Measurements from ENCODE around the gene NLRP3. TPM values are rescaled to one million over a fixed set of nuclear protein-coding genes. Genes with fewer than 3 reads are reported as not detected.
"Not testable (repeated sequence)": the region's sequence is repeated elsewhere in the genome, so short reads cannot be mapped to it uniquely, and the experiment has no call there.

The NLRP3 gene
- total RNA-seq, 2 experiments from 2014 or later, result 7.8 to 8.5 TPM

- H3K4me3 Mint-ChIP-seq, result no peak overlapping the region
- H3K36me3 Mint-ChIP-seq (ENCODE audit: low read depth), result no peaks in the 10 kb centered on the region
- CTCF ChIA-PET, result no interaction called here
Measured at GRCh38 chr1:247375747-247376146, 40.2 kb upstream of the NLRP3 start.

GRCh38 chr1:247376659-247377058, 39.3 kb upstream of the NLRP3 start:
- peaks cover 9% of the 10 kb centered on the region for H3K4me1 Mint-ChIP-seq (ENCODE audit: low read depth)
- H3K36me3 Mint-ChIP-seq (ENCODE audit: low read depth), result no peaks in the 10 kb centered on the region
- CTCF ChIA-PET, result no interaction called here
- no peak overlapping the region for H3K4me3 ChIP-seq (ENCODE audit: low read length)
- no peak overlapping the region for H3K27ac Mint-ChIP-seq
- peaks cover 2% of the 10 kb centered on the region for H3K9me3 Mint-ChIP-seq
- no peaks in the 10 kb centered on the region for H3K9me3 ChIP-seq (ENCODE audit: control insufficient read depth in 1 of 2, insufficient read depth in 1 of 2, low read length in 2 of 2)
- ATAC-seq (ENCODE audit: poor library complexity), result no peak
- DNase-seq, result no peak
- intact Hi-C loops (cut with DNase I, micrococcal nuclease), result loop anchor here in 1 of 2 experiments (10.0 kb wide), 1 partner anchor 442 kb away; the partner anchor contains the start of gene AHCTF1
- H3K36me3 ChIP-seq (ENCODE audit: insufficient read depth, low read length), result no peaks in the 10 kb centered on the region
- TF ChIP-seq CTCF (IDR thresholded peaks at IDR 0.05), result no peak
- H3K27me3 ChIP-seq (ENCODE audit: control insufficient read depth in 1 of 2, insufficient read depth in 2 of 2, low read length in 2 of 2), result no peaks in the 10 kb centered on the region
- H3K27ac ChIP-seq (ENCODE audit: low read depth in 1 of 2, low read length in 2 of 2), result no peak overlapping the region
- peaks cover 7% of the 10 kb centered on the region for H3K4me1 ChIP-seq (ENCODE audit: insufficient read depth, low read length)
- POLR2A ChIA-PET, result no interaction called here
- no peak overlapping the region for H3K4me3 Mint-ChIP-seq
- peaks cover 12% of the 10 kb centered on the region for H3K27me3 Mint-ChIP-seq

More at GRCh38 chr1:247375747-247376146, 40.2 kb upstream of the NLRP3 start:
- intact Hi-C loops (cut with DNase I, micrococcal nuclease), result loop anchor here in 1 of 2 experiments (10.0 kb wide), 1 partner anchor 441 kb away; the partner anchor contains the start of gene AHCTF1
- no peaks in the 10 kb centered on the region for H3K27me3 ChIP-seq (ENCODE audit: control insufficient read depth in 1 of 2, insufficient read depth in 2 of 2, low read length in 2 of 2)
- H3K27me3 Mint-ChIP-seq, result peaks cover 14% of the 10 kb centered on the region
- H3K4me1 ChIP-seq (ENCODE audit: insufficient read depth, low read length), result peaks cover 7% of the 10 kb centered on the region
- POLR2A ChIA-PET, result no interaction called here
- no peak overlapping the region for H3K27ac Mint-ChIP-seq
- H3K4me3 ChIP-seq (ENCODE audit: low read length), result no peak overlapping the region
- H3K9me3 ChIP-seq (ENCODE audit: control insufficient read depth in 1 of 2, insufficient read depth in 1 of 2, low read length in 2 of 2), result no peaks in the 10 kb centered on the region
- peaks cover 9% of the 10 kb centered on the region for H3K4me1 Mint-ChIP-seq (ENCODE audit: low read depth)
- no peaks in the 10 kb centered on the region for H3K36me3 ChIP-seq (ENCODE audit: insufficient read depth, low read length)
- no peak for TF ChIP-seq CTCF (IDR thresholded peaks at IDR 0.05)
- DNase-seq (no peak), ATAC-seq (ENCODE audit: poor library complexity) (no peak)
- peaks cover 2% of the 10 kb centered on the region for H3K9me3 Mint-ChIP-seq
- H3K27ac ChIP-seq (ENCODE audit: low read depth in 1 of 2, low read length in 2 of 2), result no peak overlapping the region

- H3K27ac Mint-ChIP-seq; H3K27me3 ChIP-seq (ENCODE audit: control insufficient read depth in 1 of 2, insufficient read depth in 2 of 2, low read length in 2 of 2); CTCF ChIA-PET: not testable (repeated sequence)
Measured at GRCh38 chr1:247377656-247378055, 38.3 kb upstream of the NLRP3 start.

More at GRCh38 chr1:247377656-247378055, 38.3 kb upstream of the NLRP3 start:
- H3K27me3 Mint-ChIP-seq; H3K4me3 ChIP-seq (ENCODE audit: low read length); H3K4me1 ChIP-seq (ENCODE audit: insufficient read depth, low read length); H3K27ac ChIP-seq (ENCODE audit: low read depth in 1 of 2, low read length in 2 of 2); ATAC-seq (ENCODE audit: poor library complexity); H3K36me3 ChIP-seq (ENCODE audit: insufficient read depth, low read length); H3K9me3 ChIP-seq (ENCODE audit: control insufficient read depth in 1 of 2, insufficient read depth in 1 of 2, low read length in 2 of 2); H3K4me1 Mint-ChIP-seq (ENCODE audit: low read depth); H3K4me3 Mint-ChIP-seq; DNase-seq; H3K36me3 Mint-ChIP-seq (ENCODE audit: low read depth); POLR2A ChIA-PET; H3K9me3 Mint-ChIP-seq: not testable (repeated sequence)
- intact Hi-C loops (cut with DNase I, micrococcal nuclease), result loop anchor here in 1 of 2 experiments (10.0 kb wide), 1 partner anchor 443 kb away; the partner anchor contains the start of gene AHCTF1

Data from CD4-positive, alpha-beta T cell (primary cell).